K562 (cell line): ENCODE measurements around the gene PLD5. TPM values are rescaled to one million over a fixed set of nuclear protein-coding genes. Genes with fewer than 3 reads are reported as not detected.

Experiments
- ATAC-seq: fragments of 200-7000 bp; cut with Tn5 transposase; 3 replicates; pipeline ENCODE4 v1.9.1; 2020; ENCODE audit warnings: moderate library complexity
- BruUV-seq: library from RNA; stranded (reverse); fragments of 400-500 nt; replicated peaks from 2 replicates; lab custom pipeline; 2021; lab: Mats Ljungman, UMichigan
- CTCF ChIA-PET: fragments of 300-600 bp; formaldehyde crosslinking; extraction: SDS; loops from one replicate; lab custom pipeline; 2021; ENCODE audit warnings: low intra/inter-chr PET ratio; lab: Yijun Ruan, JAX
- POLR2A ChIA-PET: fragments of 300-600, 350-650 bp; sonication (Branson Sonifier 250); formaldehyde crosslinking; extraction: SDS; loops from one replicate; lab custom pipeline; 2021; ENCODE audit warnings: antibody characterized with exemption, inconsistent platforms; lab: Yijun Ruan, JAX
- DNase-seq, 4 experiments: peaks; one replicate each; pipeline versions ENCODE4 v3.0.0 to v3.0.0-alpha.2; 2011 to 2018; ENCODE audit warnings: low spot score in 3 of 4, mixed read lengths in 3 of 4; ENCODE audit errors: extremely low read depth in 1 of 4
- FAIRE-seq: peaks from 2 replicates; lab custom pipeline; 2011; peaks lifted over from hg19 to GRCh38; lab: Jason Lieb, UNC
- H2AFZ ChIP-seq: 2 replicates; pipeline ENCODE4 v1.6.0; 2011; ENCODE audit warnings: low read depth, low read length, control low read depth, inconsistent platforms
- H3K27ac ChIP-seq: fragments of 200-600 bp; 3 replicates; pipeline ENCODE4 v1.8.0; 2011; ENCODE audit warnings: low read depth, mild to moderate bottlenecking, control low read depth, inconsistent platforms, low read length, moderate library complexity, mixed read lengths; ENCODE audit errors: extremely low read depth
- H3K27me3 ChIP-seq, 2 experiments: fragments of 300-600 bp in 1 of 2; 2 replicates in 1 of 2; 3 replicates in 1 of 2; pipeline versions ENCODE4 v1.6.0 to v1.8.0; 2011; ENCODE audit warnings: inconsistent platforms in 2 of 2, low read length in 2 of 2, mild to moderate bottlenecking in 1 of 2, mixed read lengths in 1 of 2, moderate library complexity in 1 of 2; ENCODE audit not compliant: control insufficient read depth in 2 of 2, insufficient read depth in 2 of 2
- H3K36me3 ChIP-seq: fragments of 300-600 bp; 3 replicates; pipeline ENCODE4 v1.8.0; 2011; ENCODE audit warnings: mild to moderate bottlenecking, low read length, inconsistent platforms; ENCODE audit not compliant: control insufficient read depth, insufficient read depth
- H3K4me1 ChIP-seq, 2 experiments: fragments of 200-600 bp in 1 of 2; replicated peaks in 1 of 2; 2 replicates in 1 of 2; 3 replicates in 1 of 2; pipeline versions ENCODE4 v1.5.1 to v1.8.0; 2011; ENCODE audit warnings: inconsistent platforms in 2 of 2, low read length in 2 of 2, mild to moderate bottlenecking in 1 of 2, mixed read lengths in 1 of 2, moderate library complexity in 1 of 2; ENCODE audit not compliant: control insufficient read depth in 2 of 2, insufficient read depth in 2 of 2
- H3K4me2 ChIP-seq: 2 replicates; pipeline ENCODE4 v1.6.1; 2011; ENCODE audit warnings: low read length, control low read depth, inconsistent platforms, mixed read lengths; ENCODE audit not compliant: insufficient read depth
- H3K4me3 ChIP-seq: fragments of 200-600 bp; sonication (generic), shearing (Covaris generic); 2 replicates; pipeline ENCODE4 v1.5.1; 2016; ENCODE audit warnings: control low read depth, inconsistent platforms
- H3K79me2 ChIP-seq: fragments of 200-600 bp; 3 replicates; pipeline ENCODE4 v1.8.0; 2011; ENCODE audit warnings: low read length, inconsistent platforms; ENCODE audit not compliant: control insufficient read depth, insufficient read depth
- H3K9ac ChIP-seq, 2 experiments: 2 replicates each; pipeline versions ENCODE4 v1.6.0 to v1.6.1; 2011; ENCODE audit warnings: low read depth in 2 of 2, low read length in 2 of 2, control low read depth in 1 of 2, inconsistent platforms in 1 of 2, mild to moderate bottlenecking in 1 of 2, mixed read lengths in 1 of 2; ENCODE audit not compliant: insufficient read depth in 1 of 2
- H3K9me1 ChIP-seq: one replicate; pipeline ENCODE4 v1.6.0; 2011; ENCODE audit warnings: inconsistent platforms, mild to moderate bottlenecking, low read length, moderate library complexity; ENCODE audit not compliant: control insufficient read depth, insufficient read depth
- H3K9me3 ChIP-seq: replicated peaks from 2 replicates; pipeline ENCODE4 v1.5.1; 2011; ENCODE audit warnings: low read depth, low read length, inconsistent platforms; ENCODE audit not compliant: control insufficient read depth, insufficient read depth
- H4K20me1 ChIP-seq: replicated peaks from 2 replicates; pipeline ENCODE4 v1.6.1; 2011; ENCODE audit warnings: low read length, inconsistent platforms, mixed read lengths; ENCODE audit not compliant: control insufficient read depth, insufficient read depth
- HDAC1 ChIP-seq, 2 experiments: fragments of 450-650 bp; IDR thresholded peaks; 2 replicates each; pipeline ENCODE4 v1.6.1; 2016 to 2017; ENCODE audit warnings: inconsistent platforms in 1 of 2, mild to moderate bottlenecking in 1 of 2, moderate library complexity in 1 of 2
- HDGF ChIP-seq: fragments of 450-650 bp; IDR thresholded peaks from 2 replicates; pipeline ENCODE4 v1.6.1; 2016
- IRF2 ChIP-seq: sonication (generic); formaldehyde crosslinking; IDR thresholded peaks from 2 replicates; pipeline ENCODE4 v1.8.1; 2022; ENCODE audit warnings: mild to moderate bottlenecking, missing genetic modification reagents
- MAFG ChIP-seq: fragments of 450-650 bp; conservative IDR thresholded peaks from 2 replicates; pipeline ENCODE4 v1.6.1; 2016; ENCODE audit warnings: missing genetic modification characterization, missing compliant biosample characterization
- MYC ChIP-seq, 2 experiments: fragments of 250-450 bp in 1 of 2; sonication (Bioruptor Pico) in 1 of 2; IDR thresholded peaks; 2 replicates each; pipeline versions ENCODE4 v1.5.1 to v1.6.1; 2012 to 2021; ENCODE audit warnings: low read depth in 2 of 2, borderline replicate concordance in 1 of 2, improper control_type of control experiment in 1 of 2, low read length in 1 of 2, mild to moderate bottlenecking in 1 of 2, moderate library complexity in 1 of 2
- NCOA1 ChIP-seq: fragments of 450-650 bp; IDR thresholded peaks from 2 replicates; pipeline ENCODE4 v1.6.1; 2016; ENCODE audit warnings: low read depth
- PCBP1 ChIP-seq: fragments of 200-400 bp; formaldehyde crosslinking; IDR thresholded peaks from 2 replicates; pipeline ENCODE4 v1.6.1; 2018; ENCODE audit warnings: mild to moderate bottlenecking, low read depth, low read length; ENCODE audit not compliant: poor library complexity, severe bottlenecking
- POLR2A ChIP-seq: fragments of 450-650 bp; conservative IDR thresholded peaks from 2 replicates; pipeline ENCODE4 v1.6.1; 2016
- SOX6 ChIP-seq: fragments of 450-650 bp; IDR thresholded peaks from 2 replicates; pipeline ENCODE4 v1.6.1; 2014; ENCODE audit warnings: mild to moderate bottlenecking
- ZC3H4 ChIP-seq: sonication (generic); formaldehyde crosslinking; IDR thresholded peaks from 2 replicates; pipeline ENCODE4 v1.9.0; 2021; ENCODE audit warnings: missing genetic modification reagents, borderline replicate concordance
- ZNF121 ChIP-seq: sonication (generic); formaldehyde crosslinking; conservative IDR thresholded peaks from 2 replicates; pipeline ENCODE4 v1.8.0; 2022; ENCODE audit warnings: missing genetic modification reagents
- ZNF431 ChIP-seq: sonication (generic); formaldehyde crosslinking; IDR thresholded peaks from 2 replicates; pipeline ENCODE4 v1.8.0; 2022; ENCODE audit warnings: mild to moderate bottlenecking, missing genetic modification reagents
- WGBS: fragments of 100-300 bp; shearing (Covaris generic); methylation state at CpG from one replicate; pipeline ENCODE4 v1.1.6; 2016; ENCODE audit warnings: low coverage, mixed read lengths; ENCODE audit not compliant: insufficient coverage; ENCODE audit errors: missing lambda C conversion rate; 5-methylcytosine and 5-hydroxymethylcytosine counted together
- in situ Hi-C: fragments of 300-500 bp; cut with MboI; formaldehyde crosslinking; loops from 4 replicates; pipeline ENCODE4 v1.15.0; 2018; ENCODE audit warnings: inconsistent platforms, mixed read lengths
- intact Hi-C: fragments of 100-400 bp; cut with micrococcal nuclease; formaldehyde crosslinking; loops from 2 replicates; pipeline ENCODE4 v1.14.2; 2022
- polyA plus RNA-seq, 8 experiments: library from polyadenylated mRNA; depleted of rRNA in 4 of 8; stranded (reverse) in 5 of 8; unstranded in 3 of 8; fragments of >200 nt; fragmentation: Nextera tagmentation in 2 of 8; fragmentation: Illumina TruSeq in 1 of 8; extraction: Ambion mirVana in 2 of 8; extraction: Trizol in 1 of 8; gene quantifications; 2 replicates each; pipeline versions ENCODE4 v1.2.1 to v1.2.3, GENCODE V29; 2011 to 2014; ENCODE audit warnings: inconsistent platforms in 1 of 8, missing spikeins in 1 of 8
- total RNA-seq, 7 experiments: library from RNA; depleted of rRNA in 6 of 7; stranded (reverse); fragments of >200 nt in 6 of 7; fragmentation: Illumina TruSeq in 2 of 7; extraction: Trizol in 2 of 7; gene quantifications; 2 replicates each; pipeline versions ENCODE4 v1.2.1 to v1.2.3, GENCODE V29; 2011 to 2021; ENCODE audit warnings: low replicate concordance in 1 of 7
- TF ChIP-seq, protein P1 (sequence below): fragments of 250-450 bp; sonication (Bioruptor Pico); IDR thresholded peaks from 2 replicates; pipeline ENCODE4 v1.4.0; 2020; ENCODE audit warnings: mild to moderate bottlenecking, moderate library complexity
- TF ChIP-seq, protein P2 (sequence below): fragments of 450-650 bp; formaldehyde crosslinking; IDR thresholded peaks from 2 replicates; pipeline ENCODE4 v1.4.0; 2020; ENCODE audit warnings: mild to moderate bottlenecking, moderate library complexity

PLD5 gene
- total and polyA plus RNA-seq, 9 of the 15 experiments (the other 6 are each of a cell fraction or from before 2014, with no cell fraction given): not detected

DNA sequence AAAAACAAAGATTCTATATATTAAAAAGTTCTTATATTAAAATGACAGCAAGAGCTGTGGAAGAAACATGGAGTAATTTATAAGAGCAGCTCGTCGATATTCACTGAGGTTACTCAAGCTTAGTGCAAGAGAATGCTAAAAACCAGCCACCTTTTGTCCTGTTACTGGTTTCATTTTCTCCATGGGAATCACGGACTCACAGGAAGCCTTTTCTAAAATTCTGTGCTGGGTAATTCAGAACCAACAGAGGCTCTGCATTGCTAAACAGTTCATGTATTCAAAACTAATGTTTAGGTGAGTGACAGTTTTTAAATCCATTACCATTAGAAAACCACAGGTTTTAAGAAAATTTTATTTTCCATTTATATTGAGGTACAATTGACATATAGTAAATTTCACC is 377.8 kb downstream of the PLD5 start:
- no peak overlapping the region for H2AFZ ChIP-seq
- no peaks in the 10 kb centered on the region for H3K9me1 ChIP-seq
- no peak overlapping the region for H3K4me2 ChIP-seq
- ChIA-PET CTCF (no interaction called here), POLR2A (no interaction called here)
- no peak overlapping the region for H3K9ac ChIP-seq
- H3K4me1 ChIP-seq: no peaks in the 10 kb centered on the region
- H3K36me3 ChIP-seq: no peaks in the 10 kb centered on the region
- H3K9me3 ChIP-seq: no peaks in the 10 kb centered on the region
- ATAC-seq (no peak), DNase-seq (no peak), FAIRE-seq (no peak)
- no peak overlapping the region for H3K4me3 ChIP-seq
- in situ Hi-C loops: no loop called here
- H3K27me3 ChIP-seq: no peaks in the 10 kb centered on the region
- no TSS peak for BruUV-seq
- no peaks in the 10 kb centered on the region for H4K20me1 ChIP-seq
- H3K27ac ChIP-seq: no peak overlapping the region
- no peaks in the 10 kb centered on the region for H3K79me2 ChIP-seq
- intact Hi-C loops: no loop called here
- WGBS: 0% methylated on average over 3 of the region's 3 CpGs
- TF ChIP-seq IRF2 (no peak), ZNF431 (CRISPR knock-in tag) (no peak), SOX6 (no peak), HDGF (no peak), NCOA1 (no peak), MAFG (tag) (no peak), MYC (IDR thresholded peaks at IDR 0.05; ENCODE audit: low read depth, low read length) (no peak), MYC (CRISPR knock-in tag; IDR thresholded peaks at IDR 0.05; ENCODE audit: borderline replicate concordance, low read depth) (no peak), PCBP1 (no peak), POLR2A (no peak), HDAC1 (IDR thresholded peaks at IDR 0.05) (no peak), ZNF121 (CRISPR knock-in tag) (no peak), ZC3H4 (no peak)
- TF ChIP-seq, protein P1, sequence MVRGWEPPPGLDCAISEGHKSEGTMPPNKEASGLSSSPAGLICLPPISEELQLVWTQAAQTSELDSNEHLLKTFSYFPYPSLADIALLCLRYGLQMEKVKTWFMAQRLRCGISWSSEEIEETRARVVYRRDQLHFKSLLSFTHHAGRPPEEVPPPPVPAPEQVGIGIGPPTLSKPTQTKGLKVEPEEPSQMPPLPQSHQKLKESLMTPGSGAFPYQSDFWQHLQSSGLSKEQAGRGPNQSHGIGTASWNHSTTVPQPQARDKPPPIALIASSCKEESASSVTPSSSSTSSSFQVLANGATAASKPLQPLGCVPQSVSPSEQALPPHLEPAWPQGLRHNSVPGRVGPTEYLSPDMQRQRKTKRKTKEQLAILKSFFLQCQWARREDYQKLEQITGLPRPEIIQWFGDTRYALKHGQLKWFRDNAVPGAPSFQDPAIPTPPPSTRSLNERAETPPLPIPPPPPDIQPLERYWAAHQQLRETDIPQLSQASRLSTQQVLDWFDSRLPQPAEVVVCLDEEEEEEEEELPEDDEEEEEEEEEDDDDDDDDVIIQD: no peak
- TF ChIP-seq, protein P2, sequence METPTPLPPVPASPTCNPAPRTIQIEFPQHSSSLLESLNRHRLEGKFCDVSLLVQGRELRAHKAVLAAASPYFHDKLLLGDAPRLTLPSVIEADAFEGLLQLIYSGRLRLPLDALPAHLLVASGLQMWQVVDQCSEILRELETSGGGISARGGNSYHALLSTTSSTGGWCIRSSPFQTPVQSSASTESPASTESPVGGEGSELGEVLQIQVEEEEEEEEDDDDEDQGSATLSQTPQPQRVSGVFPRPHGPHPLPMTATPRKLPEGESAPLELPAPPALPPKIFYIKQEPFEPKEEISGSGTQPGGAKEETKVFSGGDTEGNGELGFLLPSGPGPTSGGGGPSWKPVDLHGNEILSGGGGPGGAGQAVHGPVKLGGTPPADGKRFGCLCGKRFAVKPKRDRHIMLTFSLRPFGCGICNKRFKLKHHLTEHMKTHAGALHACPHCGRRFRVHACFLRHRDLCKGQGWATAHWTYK (CRISPR knock-in tag): no peak
